SIG-M5 treated with dmso at 0.1 percent for 504 hours (cell line): ENCODE results near the gene CYP2C9.

ENCODE experiments used
- DNase-seq: peaks from one replicate; lab custom pipeline; 2025; ENCODE audit not compliant: unreplicated experiment; lab: John Stamatoyannopoulos, UW

The CYP2C9 gene

DNA sequence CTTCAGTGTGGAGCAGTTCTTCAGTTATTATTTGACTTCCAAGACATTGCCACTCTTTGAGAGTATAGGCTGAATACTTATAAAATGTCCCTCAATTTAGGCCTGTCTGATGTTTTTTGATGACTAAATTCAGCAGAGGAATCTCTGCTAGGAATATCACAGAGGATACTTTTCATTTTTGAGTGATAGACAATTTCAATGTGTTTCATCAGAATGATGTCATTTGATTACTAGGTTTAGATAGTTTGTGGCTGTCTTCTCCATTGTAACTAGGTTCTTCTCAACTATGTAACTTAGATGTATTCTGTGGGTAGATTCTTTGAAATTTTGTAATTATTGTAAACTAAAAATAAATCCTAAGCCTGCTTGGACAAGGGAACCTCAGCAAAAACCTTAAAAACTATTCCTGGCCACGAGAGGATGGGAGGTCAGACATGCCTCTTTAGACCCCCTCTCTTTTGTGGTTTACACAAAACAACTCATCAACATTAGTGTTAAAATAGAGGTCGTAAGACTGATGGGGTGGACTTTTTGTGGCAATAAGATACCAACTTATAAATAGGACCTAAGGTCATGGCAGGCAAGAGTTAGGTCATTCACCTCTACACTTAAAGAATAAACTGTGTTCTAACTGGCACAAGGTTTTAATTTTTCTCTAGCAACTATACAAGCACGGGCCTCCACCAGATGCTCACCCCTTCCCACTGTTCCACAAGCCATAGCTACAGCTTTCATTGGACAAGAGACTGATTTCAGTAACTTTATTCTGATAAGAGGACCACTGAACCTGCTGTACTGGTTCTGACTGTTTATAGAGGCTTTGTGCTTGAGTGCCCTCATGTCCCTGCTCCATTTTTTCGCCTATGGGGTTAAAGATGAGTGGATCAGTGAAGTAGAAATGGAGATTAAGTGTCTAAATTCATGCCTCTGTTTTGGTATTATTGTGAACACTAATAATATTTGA is 97.2 kb downstream of the CYP2C9 start:
- no peak for DNase-seq

DNA sequence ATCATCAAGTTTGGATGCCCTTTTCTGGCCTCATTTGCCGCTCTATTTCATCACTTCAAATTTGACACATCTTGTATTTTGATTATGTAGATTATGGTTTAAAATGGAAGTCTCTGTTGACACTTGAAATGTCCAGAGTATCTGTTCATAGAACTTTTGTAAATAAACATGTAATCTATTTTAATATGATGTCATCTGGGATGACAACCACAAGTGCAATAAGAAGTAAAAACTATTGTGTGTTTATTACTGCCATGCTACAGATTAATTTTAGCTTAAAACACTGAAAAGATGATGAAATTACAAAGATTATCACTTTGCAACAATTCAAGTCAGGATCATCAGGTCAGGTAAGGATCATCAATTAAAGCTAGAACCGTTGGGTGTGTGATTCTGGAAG is 100.8 kb downstream of the CYP2C9 start:
- no peak for DNase-seq
